ENCODE data around the gene ZMIZ1. TPM values are rescaled to one million over a fixed set of nuclear protein-coding genes. Genes with fewer than 3 reads are reported as not detected.

ZMIZ1 gene
- total RNA-seq, 2 donors from 2014 or later, result 32.9 to 82.6 TPM

- no peaks in the 10 kb centered on the region for H3K9me3 Mint-ChIP-seq
- no peaks in the 10 kb centered on the region for H3K36me3 Mint-ChIP-seq (ENCODE audit: low read depth)
- peaks cover 5% of the 10 kb centered on the region for H3K4me1 Mint-ChIP-seq
- peak; percentile 58 for ATAC-seq (replicated peaks)
- no peak overlapping the region for H3K27ac Mint-ChIP-seq
- H3K4me3 Mint-ChIP-seq, result no peak overlapping the region
- H3K27me3 Mint-ChIP-seq, result no peaks in the 10 kb centered on the region
Observed at GRCh38 chr10:79196470-79197461, 128.0 kb downstream of the ZMIZ1 start.

- Mint-ChIP-seq H3K4me1 (peaks cover 5% of the 10 kb centered on the region), H3K4me3 (no peak overlapping the region), H3K27me3 (no peaks in the 10 kb centered on the region), H3K36me3 (ENCODE audit: low read depth) (no peaks in the 10 kb centered on the region), H3K9me3 (no peaks in the 10 kb centered on the region), H3K27ac (no peak overlapping the region)
- no peak for ATAC-seq (replicated peaks)
Observed at GRCh38 chr10:79197558-79197957, 128.8 kb downstream of the ZMIZ1 start.

GRCh38 chr10:79200346-79200745 lies 131.6 kb downstream of the ZMIZ1 start:
- peaks cover 12% of the 10 kb centered on the region for H3K36me3 Mint-ChIP-seq (ENCODE audit: low read depth)
- no peak overlapping the region for H3K27ac Mint-ChIP-seq
- no peaks in the 10 kb centered on the region for H3K27me3 Mint-ChIP-seq

GRCh38 chr10:79201706-79202105 lies 132.9 kb downstream of the ZMIZ1 start:
- Mint-ChIP-seq H3K27me3 (no peaks in the 10 kb centered on the region), H3K4me1 (no peaks in the 10 kb centered on the region)

More at GRCh38 chr10:79200346-79200745, 131.6 kb downstream of the ZMIZ1 start:
- Mint-ChIP-seq H3K4me3 (no peak overlapping the region), H3K9me3 (no peaks in the 10 kb centered on the region), H3K4me1 (peaks cover 4% of the 10 kb centered on the region)
- no peak for ATAC-seq (replicated peaks)

GRCh38 chr10:79202188-79203013 lies 133.6 kb downstream of the ZMIZ1 start:
- H3K9me3 Mint-ChIP-seq, result no peaks in the 10 kb centered on the region
- H3K36me3 Mint-ChIP-seq (ENCODE audit: low read depth), result peaks cover 12% of the 10 kb centered on the region
- H3K4me1 Mint-ChIP-seq, result no peaks in the 10 kb centered on the region
- H3K4me3 Mint-ChIP-seq, result no peak overlapping the region
- H3K27ac Mint-ChIP-seq, result peak overlapping the region; percentile 20
- no peaks in the 10 kb centered on the region for H3K27me3 Mint-ChIP-seq
- ATAC-seq (replicated peaks), result peak; percentile 54

More at GRCh38 chr10:79201706-79202105, 132.9 kb downstream of the ZMIZ1 start:
- no peak for ATAC-seq (replicated peaks)
- H3K4me3 Mint-ChIP-seq, result no peak overlapping the region
- peaks cover 12% of the 10 kb centered on the region for H3K36me3 Mint-ChIP-seq (ENCODE audit: low read depth)
- no peaks in the 10 kb centered on the region for H3K9me3 Mint-ChIP-seq
- no peak overlapping the region for H3K27ac Mint-ChIP-seq

GRCh38 chr10:79203014-79203644 lies 134.4 kb downstream of the ZMIZ1 start:
- H3K36me3 Mint-ChIP-seq (ENCODE audit: low read depth), result peaks cover 12% of the 10 kb centered on the region
- H3K4me1 Mint-ChIP-seq, result no peaks in the 10 kb centered on the region
- no peaks in the 10 kb centered on the region for H3K27me3 Mint-ChIP-seq
- H3K9me3 Mint-ChIP-seq, result no peaks in the 10 kb centered on the region
- H3K27ac Mint-ChIP-seq, result peak overlapping the region; percentile 20
- ATAC-seq (replicated peaks), result no peak
- H3K4me3 Mint-ChIP-seq, result no peak overlapping the region

- Mint-ChIP-seq H3K36me3 (ENCODE audit: low read depth) (peaks cover 14% of the 10 kb centered on the region), H3K27ac (peak overlapping the region; percentile 3), H3K4me3 (no peak overlapping the region), H3K4me1 (no peaks in the 10 kb centered on the region), H3K9me3 (no peaks in the 10 kb centered on the region), H3K27me3 (no peaks in the 10 kb centered on the region)
- ATAC-seq (replicated peaks), result no peak
Observed at GRCh38 chr10:79203833-79204232, 135.1 kb downstream of the ZMIZ1 start.

GRCh38 chr10:79206300-79207095 lies 137.7 kb downstream of the ZMIZ1 start:
- ATAC-seq (replicated peaks), result no peak
- H3K4me3 Mint-ChIP-seq, result no peak overlapping the region
- H3K4me1 Mint-ChIP-seq, result no peaks in the 10 kb centered on the region
- H3K27me3 Mint-ChIP-seq, result no peaks in the 10 kb centered on the region
- H3K36me3 Mint-ChIP-seq (ENCODE audit: low read depth), result peaks cover 20% of the 10 kb centered on the region
- peak overlapping the region; percentile 25 for H3K27ac Mint-ChIP-seq
- H3K9me3 Mint-ChIP-seq, result no peaks in the 10 kb centered on the region

- no peaks in the 10 kb centered on the region for H3K4me1 Mint-ChIP-seq
- H3K36me3 Mint-ChIP-seq (ENCODE audit: low read depth), result peaks cover 20% of the 10 kb centered on the region
- no peaks in the 10 kb centered on the region for H3K27me3 Mint-ChIP-seq
- H3K9me3 Mint-ChIP-seq, result no peaks in the 10 kb centered on the region
- peak overlapping the region; percentile 25 for H3K27ac Mint-ChIP-seq
- no peak for ATAC-seq (replicated peaks)
- H3K4me3 Mint-ChIP-seq, result no peak overlapping the region
Observed at GRCh38 chr10:79207096-79207357, 138.3 kb downstream of the ZMIZ1 start.

GRCh38 chr10:79207726-79208125 lies 139.0 kb downstream of the ZMIZ1 start:
- no peak overlapping the region for H3K4me3 Mint-ChIP-seq
- H3K36me3 Mint-ChIP-seq (ENCODE audit: low read depth), result peaks cover 20% of the 10 kb centered on the region
- H3K4me1 Mint-ChIP-seq, result no peaks in the 10 kb centered on the region
- H3K27me3 Mint-ChIP-seq, result no peaks in the 10 kb centered on the region
- H3K27ac Mint-ChIP-seq, result no peak overlapping the region
- no peak for ATAC-seq (replicated peaks)
- H3K9me3 Mint-ChIP-seq, result no peaks in the 10 kb centered on the region

GRCh38 chr10:79208251-79208983 lies 139.7 kb downstream of the ZMIZ1 start:
- H3K9me3 Mint-ChIP-seq, result no peaks in the 10 kb centered on the region
- peak overlapping the region; percentile 67 for H3K27ac Mint-ChIP-seq
- peaks cover 17% of the 10 kb centered on the region for H3K36me3 Mint-ChIP-seq (ENCODE audit: low read depth)
- H3K4me3 Mint-ChIP-seq, result no peak overlapping the region
- H3K27me3 Mint-ChIP-seq, result no peaks in the 10 kb centered on the region
- H3K4me1 Mint-ChIP-seq, result no peaks in the 10 kb centered on the region
- ATAC-seq (replicated peaks), result no peak

GRCh38 chr10:79209340-79209739 lies 140.6 kb downstream of the ZMIZ1 start:
- ATAC-seq (replicated peaks), result no peak
- Mint-ChIP-seq H3K27me3 (no peaks in the 10 kb centered on the region), H3K27ac (peak overlapping the region; percentile 67), H3K4me3 (no peak overlapping the region), H3K9me3 (no peaks in the 10 kb centered on the region), H3K36me3 (ENCODE audit: low read depth) (peaks cover 9% of the 10 kb centered on the region), H3K4me1 (no peaks in the 10 kb centered on the region)

GRCh38 chr10:79209831-79210230 lies 141.1 kb downstream of the ZMIZ1 start:
- H3K27me3 Mint-ChIP-seq, result no peaks in the 10 kb centered on the region
- H3K36me3 Mint-ChIP-seq (ENCODE audit: low read depth), result peaks cover 9% of the 10 kb centered on the region
- H3K4me1 Mint-ChIP-seq, result no peaks in the 10 kb centered on the region
- no peak for ATAC-seq (replicated peaks)
- peak overlapping the region; percentile 46 for H3K27ac Mint-ChIP-seq
- no peak overlapping the region for H3K4me3 Mint-ChIP-seq
- no peaks in the 10 kb centered on the region for H3K9me3 Mint-ChIP-seq
